Hepatocyte (in vitro differentiated cells): ENCODE data around the gene POLR2I.

Experiments
- EZH2 ChIP-seq: fragments of 200-600 bp; sonication (generic); IDR thresholded peaks from 2 replicates; pipeline ENCODE4 v1.6.1; 2016; ENCODE audit warnings: antibody characterized with exemption, mild to moderate bottlenecking, borderline replicate concordance
- TF ChIP-seq, protein P1 (sequence below): fragments of 200-600 bp; sonication (generic); IDR thresholded peaks from 2 replicates; pipeline ENCODE4 v1.5.1; 2016; ENCODE audit warnings: antibody characterized with exemption, mild to moderate bottlenecking; ENCODE audit not compliant: poor library complexity

- TF ChIP-seq, protein P1, sequence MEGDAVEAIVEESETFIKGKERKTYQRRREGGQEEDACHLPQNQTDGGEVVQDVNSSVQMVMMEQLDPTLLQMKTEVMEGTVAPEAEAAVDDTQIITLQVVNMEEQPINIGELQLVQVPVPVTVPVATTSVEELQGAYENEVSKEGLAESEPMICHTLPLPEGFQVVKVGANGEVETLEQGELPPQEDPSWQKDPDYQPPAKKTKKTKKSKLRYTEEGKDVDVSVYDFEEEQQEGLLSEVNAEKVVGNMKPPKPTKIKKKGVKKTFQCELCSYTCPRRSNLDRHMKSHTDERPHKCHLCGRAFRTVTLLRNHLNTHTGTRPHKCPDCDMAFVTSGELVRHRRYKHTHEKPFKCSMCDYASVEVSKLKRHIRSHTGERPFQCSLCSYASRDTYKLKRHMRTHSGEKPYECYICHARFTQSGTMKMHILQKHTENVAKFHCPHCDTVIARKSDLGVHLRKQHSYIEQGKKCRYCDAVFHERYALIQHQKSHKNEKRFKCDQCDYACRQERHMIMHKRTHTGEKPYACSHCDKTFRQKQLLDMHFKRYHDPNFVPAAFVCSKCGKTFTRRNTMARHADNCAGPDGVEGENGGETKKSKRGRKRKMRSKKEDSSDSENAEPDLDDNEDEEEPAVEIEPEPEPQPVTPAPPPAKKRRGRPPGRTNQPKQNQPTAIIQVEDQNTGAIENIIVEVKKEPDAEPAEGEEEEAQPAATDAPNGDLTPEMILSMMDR, result no peak
- TF ChIP-seq EZH2, result no peak
Measured at GRCh38 chr19:36153126-36153525, 38.5 kb upstream of the POLR2I start.
